MM.1S (cell line): ENCODE measurements around the gene CCNA2.

Experiments used
- DNase-seq: peaks from one replicate; pipeline ENCODE4 v3.0.0-alpha.2; 2015
- H2AFZ ChIP-seq: fragments of 300-600 bp; sonication (generic); 2 replicates; pipeline ENCODE4 v1.6.0; 2016; ENCODE audit warnings: antibody characterized with exemption, low read length
- H3F3A ChIP-seq: fragments of 300-600 bp; sonication (generic); 2 replicates; pipeline ENCODE4 v1.6.1; 2016; ENCODE audit warnings: mild to moderate bottlenecking, antibody characterized with exemption, low read length, moderate library complexity, mixed read lengths; ENCODE audit not compliant: insufficient read depth
- H3K27ac ChIP-seq: fragments of 300-600 bp; sonication (generic); 2 replicates; pipeline ENCODE4 v1.5.1; 2016; ENCODE audit warnings: mild to moderate bottlenecking, low read length
- H3K27me3 ChIP-seq: fragments of 300-600 bp; sonication (generic); replicated peaks from 2 replicates; pipeline ENCODE4 v1.6.0; 2016; ENCODE audit warnings: low read length; ENCODE audit not compliant: insufficient read depth
- H3K36me3 ChIP-seq: fragments of 300-600 bp; sonication (generic); replicated peaks from 2 replicates; pipeline ENCODE4 v1.6.1; 2016; ENCODE audit warnings: mild to moderate bottlenecking, low read length, mixed read lengths; ENCODE audit not compliant: insufficient read depth
- H3K4me1 ChIP-seq: fragments of 300-600 bp; sonication (generic); 2 replicates; pipeline ENCODE4 v1.6.1; 2016; ENCODE audit warnings: low read length, mixed read lengths
- H3K4me2 ChIP-seq: fragments of 300-600 bp; sonication (generic); 2 replicates; pipeline ENCODE4 v1.6.0; 2016; ENCODE audit warnings: low read depth, low read length
- H3K4me3 ChIP-seq: fragments of 300-600 bp; sonication (generic); 2 replicates; pipeline ENCODE4 v1.5.1; 2016; ENCODE audit warnings: low read length, mixed read lengths
- H3K79me2 ChIP-seq: fragments of 300-600 bp; sonication (generic); 2 replicates; pipeline ENCODE4 v1.6.1; 2016; ENCODE audit warnings: mixed run types, low read length, mixed read lengths
- H3K9ac ChIP-seq: fragments of 300-600 bp; sonication (generic); 2 replicates; pipeline ENCODE4 v1.6.1; 2016; ENCODE audit warnings: low read length, mixed read lengths
- H3K9me2 ChIP-seq: fragments of 300-600 bp; sonication (generic); replicated peaks from 2 replicates; pipeline ENCODE4 v1.6.1; 2016; ENCODE audit warnings: mild to moderate bottlenecking, low read length, mixed read lengths; ENCODE audit not compliant: insufficient read depth
- H3K9me3 ChIP-seq: fragments of 300-600 bp; sonication (generic); replicated peaks from 2 replicates; pipeline ENCODE4 v1.6.1; 2016; ENCODE audit warnings: mild to moderate bottlenecking, low read length, mixed read lengths; ENCODE audit not compliant: insufficient read depth
- H4K20me1 ChIP-seq: fragments of 300-600 bp; sonication (generic); 2 replicates; pipeline ENCODE4 v1.6.1; 2016; ENCODE audit warnings: mild to moderate bottlenecking, low read length, moderate library complexity, mixed read lengths; ENCODE audit not compliant: insufficient read depth
- EZH2 ChIP-seq: fragments of 300-600 bp; sonication (generic); optimal IDR thresholded peaks from 2 replicates; pipeline ENCODE3; 2017; ENCODE audit warnings: low read depth, mild to moderate bottlenecking, antibody characterized with exemption, low read length, mixed read lengths
- EZH2phosphoT487 ChIP-seq: fragments of 300-600 bp; sonication (generic); IDR thresholded peaks from 2 replicates; pipeline ENCODE4 v1.6.1; 2018; ENCODE audit warnings: antibody characterized with exemption, low read length
- TF ChIP-seq, protein P1 (sequence below): fragments of 300-600 bp; sonication (generic); IDR thresholded peaks from 2 replicates; pipeline ENCODE4 v1.5.1; 2016; ENCODE audit warnings: antibody characterized with exemption, low read length, mixed read lengths

Gene CCNA2

DNA sequence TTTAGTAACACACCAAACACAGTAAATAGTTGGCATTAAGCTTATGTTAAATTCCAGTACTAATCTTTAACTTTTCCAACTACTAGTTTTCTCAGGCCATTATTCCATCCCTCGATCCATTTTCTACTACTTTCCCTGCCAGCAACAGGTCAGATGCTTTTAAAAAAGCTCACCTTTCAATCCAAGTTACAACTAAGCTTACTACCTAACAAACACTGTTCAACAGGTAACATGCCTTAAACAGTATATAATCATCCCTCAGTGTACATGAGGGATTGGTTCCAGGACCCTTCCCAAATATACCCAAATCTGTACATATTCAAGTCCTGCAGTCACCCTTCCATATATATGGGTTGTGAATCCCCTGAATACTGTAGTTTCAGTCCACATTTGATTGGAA, 5.5 kb downstream of the CCNA2 start:
- Histone ChIP-seq H3K79me2 (peaks cover 76% of the 10 kb centered on the region), H3K9ac (no peak overlapping the region), H3F3A (peaks cover 27% of the 10 kb centered on the region), H3K9me3 (no peaks in the 10 kb centered on the region), H4K20me1 (peaks cover 3% of the 10 kb centered on the region; the same call in 1 of the 2 replicates), H3K36me3 (peaks cover 32% of the 10 kb centered on the region; the same call in 1 of the 2 replicates), H3K4me3 (no peak overlapping the region), H3K4me2 (no peak overlapping the region), H3K27me3 (no peaks in the 10 kb centered on the region), H3K4me1 (peaks cover 9% of the 10 kb centered on the region), H2AFZ (no peak overlapping the region), H3K9me2 (no peaks in the 10 kb centered on the region), H3K27ac (no peak overlapping the region)
- TF ChIP-seq, protein P1, sequence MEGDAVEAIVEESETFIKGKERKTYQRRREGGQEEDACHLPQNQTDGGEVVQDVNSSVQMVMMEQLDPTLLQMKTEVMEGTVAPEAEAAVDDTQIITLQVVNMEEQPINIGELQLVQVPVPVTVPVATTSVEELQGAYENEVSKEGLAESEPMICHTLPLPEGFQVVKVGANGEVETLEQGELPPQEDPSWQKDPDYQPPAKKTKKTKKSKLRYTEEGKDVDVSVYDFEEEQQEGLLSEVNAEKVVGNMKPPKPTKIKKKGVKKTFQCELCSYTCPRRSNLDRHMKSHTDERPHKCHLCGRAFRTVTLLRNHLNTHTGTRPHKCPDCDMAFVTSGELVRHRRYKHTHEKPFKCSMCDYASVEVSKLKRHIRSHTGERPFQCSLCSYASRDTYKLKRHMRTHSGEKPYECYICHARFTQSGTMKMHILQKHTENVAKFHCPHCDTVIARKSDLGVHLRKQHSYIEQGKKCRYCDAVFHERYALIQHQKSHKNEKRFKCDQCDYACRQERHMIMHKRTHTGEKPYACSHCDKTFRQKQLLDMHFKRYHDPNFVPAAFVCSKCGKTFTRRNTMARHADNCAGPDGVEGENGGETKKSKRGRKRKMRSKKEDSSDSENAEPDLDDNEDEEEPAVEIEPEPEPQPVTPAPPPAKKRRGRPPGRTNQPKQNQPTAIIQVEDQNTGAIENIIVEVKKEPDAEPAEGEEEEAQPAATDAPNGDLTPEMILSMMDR, result no peak
- TF ChIP-seq EZH2phosphoT487 (no peak), EZH2 (no peak)
- no peak for DNase-seq

DNA sequence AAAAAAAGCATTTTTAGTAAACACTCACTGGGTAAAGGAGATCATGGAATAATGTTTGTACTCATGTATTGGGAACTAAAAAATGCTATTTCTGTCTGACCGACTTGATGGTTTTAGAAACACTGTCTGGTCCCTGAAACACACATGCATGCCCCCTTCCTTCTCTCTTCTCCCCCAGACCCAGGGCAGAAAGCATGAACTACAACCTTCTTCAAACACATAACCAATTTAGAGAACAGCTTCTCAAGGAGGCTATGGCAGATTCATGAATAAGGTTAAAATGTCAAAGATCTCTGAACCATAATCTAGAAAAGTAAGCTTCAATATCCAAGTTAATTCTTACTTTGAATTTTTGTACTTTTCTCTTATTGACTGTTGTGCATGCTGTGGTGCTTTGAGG, 6.0 kb downstream of the CCNA2 start:
- TF ChIP-seq EZH2phosphoT487 (no peak), EZH2 (no peak)
- TF ChIP-seq, protein P1, result no peak
- Histone ChIP-seq H3K27ac (no peak overlapping the region), H3K9me3 (no peaks in the 10 kb centered on the region), H2AFZ (no peak overlapping the region), H4K20me1 (peaks cover 3% of the 10 kb centered on the region; the same call in 1 of the 2 replicates), H3K4me3 (no peak overlapping the region), H3F3A (peaks cover 27% of the 10 kb centered on the region), H3K9me2 (no peaks in the 10 kb centered on the region), H3K4me1 (peaks cover 9% of the 10 kb centered on the region), H3K9ac (no peak overlapping the region), H3K27me3 (no peaks in the 10 kb centered on the region), H3K36me3 (peaks cover 32% of the 10 kb centered on the region; the same call in 1 of the 2 replicates), H3K4me2 (no peak overlapping the region), H3K79me2 (peaks cover 71% of the 10 kb centered on the region)
- no peak for DNase-seq

DNA sequence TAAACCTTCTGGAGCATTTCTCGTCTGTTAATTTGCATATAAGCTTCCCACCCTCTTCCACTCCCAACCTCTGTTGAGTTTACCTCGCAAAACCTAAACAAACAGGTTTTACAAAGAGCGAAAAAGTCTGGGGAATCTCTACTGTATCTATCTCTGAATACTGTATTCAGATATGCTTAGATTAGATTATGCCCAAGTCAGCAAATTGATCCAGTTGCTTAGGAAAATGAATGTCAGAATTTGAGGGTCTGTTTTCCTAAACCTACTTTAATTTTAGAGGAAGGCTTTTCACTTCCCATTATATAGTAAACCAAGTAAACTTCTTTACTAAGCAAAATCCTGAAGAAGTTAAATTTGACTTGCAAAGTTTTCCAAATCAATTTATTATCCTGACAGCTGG, 6.7 kb downstream of the CCNA2 start:
- no peak overlapping the region for H3K4me2 ChIP-seq
- H3F3A ChIP-seq, result peaks cover 27% of the 10 kb centered on the region
- peaks cover 3% of the 10 kb centered on the region; the same call in 1 of the 2 replicates for H4K20me1 ChIP-seq
- no peak overlapping the region for H3K9ac ChIP-seq
- peaks cover 9% of the 10 kb centered on the region for H3K4me1 ChIP-seq
- DNase-seq, result no peak
- H3K9me3 ChIP-seq, result no peaks in the 10 kb centered on the region
- no peak overlapping the region for H3K27ac ChIP-seq
- TF ChIP-seq, protein P1, result no peak
- TF ChIP-seq EZH2, result no peak
- no peak for TF ChIP-seq EZH2phosphoT487
- no peak overlapping the region for H3K4me3 ChIP-seq
- H3K9me2 ChIP-seq, result no peaks in the 10 kb centered on the region
- no peaks in the 10 kb centered on the region for H3K27me3 ChIP-seq
- H3K36me3 ChIP-seq, result peaks cover 32% of the 10 kb centered on the region; the same call in 1 of the 2 replicates
- H2AFZ ChIP-seq, result no peak overlapping the region
- H3K79me2 ChIP-seq, result peaks cover 64% of the 10 kb centered on the region
